ENCODE data around the gene GSE1.

- TF ChIP-seq CTCF (IDR thresholded peaks at IDR 0.05) (no peak), MXD4 (CRISPR knock-in tag; IDR thresholded peaks at IDR 0.05; ENCODE audit: borderline replicate concordance) (no peak), ZNF671 (CRISPR knock-in tag; IDR thresholded peaks at IDR 0.05) (no peak), MAX (CRISPR knock-in tag; IDR thresholded peaks at IDR 0.05) (no peak), HMGXB4 (CRISPR knock-in tag; IDR thresholded peaks at IDR 0.05) (no peak), CREM (CRISPR knock-in tag; IDR thresholded peaks at IDR 0.05) (no peak)
- TF ChIP-seq, protein P1, sequence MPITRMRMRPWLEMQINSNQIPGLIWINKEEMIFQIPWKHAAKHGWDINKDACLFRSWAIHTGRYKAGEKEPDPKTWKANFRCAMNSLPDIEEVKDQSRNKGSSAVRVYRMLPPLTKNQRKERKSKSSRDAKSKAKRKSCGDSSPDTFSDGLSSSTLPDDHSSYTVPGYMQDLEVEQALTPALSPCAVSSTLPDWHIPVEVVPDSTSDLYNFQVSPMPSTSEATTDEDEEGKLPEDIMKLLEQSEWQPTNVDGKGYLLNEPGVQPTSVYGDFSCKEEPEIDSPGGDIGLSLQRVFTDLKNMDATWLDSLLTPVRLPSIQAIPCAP (CRISPR knock-in tag; IDR thresholded peaks at IDR 0.05), result no peak
Measured at GRCh38 chr16:85577899-85578598, 35.1 kb upstream of the GSE1 start.
